HG02840 (cell line): Measurements from ENCODE around the gene CRTAP.
"Not testable (repeated sequence)": the region's sequence is repeated elsewhere in the genome, so short reads cannot be mapped to it uniquely, and the experiment has no call there.

ENCODE experiments used
- ATAC-seq: cut with Tn5 transposase; IDR thresholded peaks from one replicate; pipeline ENCODE4 v1.9.1; 2021; ENCODE audit warnings: mild to moderate bottlenecking, moderate library complexity, moderate number of reproducible peaks; ENCODE audit not compliant: unreplicated experiment, low FRiP score

The CRTAP gene

GRCh38 chr3:33137691-33138090, 23.9 kb downstream of the CRTAP start:
- ATAC-seq: no peak

DNA sequence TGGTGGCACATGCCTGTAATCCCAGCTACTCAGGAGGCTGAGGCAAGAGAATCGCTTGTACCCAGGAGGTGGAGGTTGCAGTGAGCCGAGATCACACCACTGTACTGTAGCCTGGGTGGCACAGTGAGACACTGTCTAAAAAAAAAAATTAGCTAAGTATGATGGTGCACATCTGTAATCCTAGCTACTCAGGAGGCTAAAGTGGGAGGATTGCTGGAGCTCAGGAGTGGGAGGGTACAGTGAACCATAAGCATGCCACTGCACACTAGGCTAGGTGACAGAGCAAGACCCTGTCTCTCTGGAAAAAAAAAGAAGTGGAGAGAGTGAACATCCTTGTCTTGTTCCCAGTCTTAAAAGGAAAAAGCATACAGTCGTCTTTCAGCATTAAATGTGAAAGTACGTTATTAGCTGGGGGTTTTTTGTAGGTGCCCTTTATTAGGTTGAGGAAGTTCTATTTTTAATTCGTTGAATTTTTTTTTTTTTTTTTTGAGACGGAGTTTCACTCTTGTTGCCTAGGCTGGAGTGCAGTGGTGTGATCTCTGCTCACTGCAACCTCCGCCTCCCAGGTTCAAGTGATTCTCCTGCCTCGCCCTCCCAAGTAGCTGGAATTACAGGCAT, 25.3 kb downstream of the CRTAP start:
- not testable (repeated sequence) for ATAC-seq

DNA sequence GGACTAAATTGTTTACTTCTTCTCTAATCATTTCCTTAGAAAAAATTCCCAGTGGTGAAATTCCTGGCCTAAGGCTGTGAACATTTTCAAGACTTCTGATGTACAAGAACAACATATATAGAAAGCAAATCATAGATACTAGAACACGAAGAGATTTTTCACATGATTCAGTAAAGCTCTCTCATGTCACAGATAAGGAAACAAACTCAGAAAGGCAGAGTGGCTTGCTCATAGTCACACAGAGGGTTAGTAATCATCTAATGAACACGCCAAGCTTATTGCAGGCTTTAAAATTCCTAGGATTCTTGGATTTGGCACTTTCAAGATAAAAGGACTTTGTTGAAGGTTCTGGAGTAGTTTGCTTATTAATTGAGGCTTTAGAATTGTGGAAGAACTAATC, 26.2 kb downstream of the CRTAP start:
- ATAC-seq: no peak

- ATAC-seq: no peak
These were observed 27.2 kb downstream of the CRTAP start for GRCh38 chr3:33141006-33141405.

GRCh38 chr3:33144433-33144832, 30.6 kb downstream of the CRTAP start:
- no peak for ATAC-seq

DNA sequence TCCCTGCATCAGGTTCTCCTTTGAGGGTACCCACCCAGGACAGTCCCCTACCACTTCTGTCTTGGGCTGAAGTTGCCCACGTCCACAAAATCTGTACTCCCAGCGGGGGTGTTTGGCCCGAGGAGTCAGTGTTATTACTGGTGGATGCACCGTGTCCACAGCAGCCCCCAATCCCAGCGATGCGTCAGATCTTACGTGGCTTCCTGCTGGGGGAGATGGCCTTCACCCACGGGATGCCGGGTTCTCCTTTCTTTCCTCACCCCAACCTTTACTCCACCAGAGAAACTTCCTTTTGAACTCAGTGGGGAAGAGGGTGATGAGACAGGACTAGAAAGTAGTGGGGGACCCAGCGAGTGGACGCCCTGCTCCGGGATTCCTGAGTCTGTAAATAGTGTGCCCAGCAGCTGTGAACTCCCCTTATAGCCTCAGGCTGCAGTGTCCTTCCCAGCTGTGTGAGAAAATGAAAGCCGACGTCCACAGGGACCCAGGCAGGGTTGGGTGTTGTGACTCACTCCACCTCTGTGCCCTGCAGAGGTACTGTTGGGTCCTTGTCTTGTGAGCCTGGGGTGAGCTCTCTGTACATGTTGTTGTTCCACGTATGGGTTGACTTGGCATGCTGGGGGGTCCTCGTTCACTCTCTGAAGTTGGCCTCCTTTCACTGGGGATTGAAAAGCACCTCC, 31.5 kb downstream of the CRTAP start:
- no peak for ATAC-seq

DNA sequence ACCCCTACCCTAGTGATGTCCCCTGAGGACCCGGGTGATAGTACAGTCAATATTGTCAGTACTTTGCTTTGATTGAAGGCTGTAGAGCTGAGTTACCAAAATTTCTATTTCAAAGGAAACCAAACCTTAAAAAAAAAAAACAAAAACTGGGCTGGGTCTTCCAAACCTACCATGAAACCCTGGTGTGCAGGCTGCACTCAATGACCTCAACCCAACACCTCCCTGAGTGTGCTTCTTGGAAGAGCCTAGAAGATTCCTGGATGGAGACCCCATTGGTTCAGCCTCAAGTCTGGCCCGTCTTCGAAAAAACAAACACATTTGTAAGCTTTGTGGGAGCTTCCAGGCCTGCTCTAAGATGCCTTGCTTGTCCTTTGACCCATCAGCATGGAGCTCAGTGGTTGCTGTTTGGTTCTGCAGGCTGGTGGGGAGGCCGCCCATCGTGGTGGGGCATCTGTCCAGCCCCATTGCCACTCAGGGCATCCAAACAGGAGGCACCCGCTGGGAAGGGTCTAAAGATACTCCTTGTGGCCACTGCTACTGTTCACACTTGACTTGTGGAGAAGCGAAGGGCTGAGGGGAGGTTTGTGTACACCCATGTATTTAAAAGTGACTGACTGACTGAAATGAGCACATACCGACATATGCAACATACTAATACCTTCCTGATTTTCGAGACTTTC, 32.2 kb downstream of the CRTAP start:
- ATAC-seq: no peak

DNA sequence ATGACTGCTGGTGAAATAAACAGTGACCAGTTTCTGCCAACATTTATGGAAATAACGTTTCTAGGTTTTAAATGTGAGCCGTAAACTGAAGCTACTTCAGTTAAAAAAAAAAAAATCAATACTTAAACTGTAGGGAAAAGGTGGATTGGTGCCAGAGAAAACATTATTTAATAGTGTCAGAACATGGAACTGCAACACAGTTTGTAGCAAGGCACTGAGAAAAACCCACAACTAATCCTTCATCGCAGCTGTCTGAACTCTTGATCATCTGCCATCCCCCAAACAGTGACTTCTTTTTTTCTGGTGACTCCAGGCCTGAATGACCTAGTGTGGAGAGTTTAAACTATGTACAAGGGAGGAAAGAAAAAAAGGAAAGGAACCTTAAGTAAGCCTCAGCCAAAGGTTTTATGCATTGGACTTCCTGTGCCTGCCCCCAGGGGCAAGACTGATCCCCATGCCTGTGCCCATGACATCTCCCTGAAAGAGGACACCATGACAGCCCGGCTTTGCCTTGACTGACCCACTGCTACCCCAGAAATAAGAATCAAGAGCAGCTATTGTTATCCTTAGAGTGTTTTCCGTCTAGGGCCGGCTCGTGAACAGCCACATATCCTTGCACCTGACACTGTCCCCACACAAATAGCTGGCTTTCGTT, 33.1 kb downstream of the CRTAP start:
- no peak for ATAC-seq

DNA sequence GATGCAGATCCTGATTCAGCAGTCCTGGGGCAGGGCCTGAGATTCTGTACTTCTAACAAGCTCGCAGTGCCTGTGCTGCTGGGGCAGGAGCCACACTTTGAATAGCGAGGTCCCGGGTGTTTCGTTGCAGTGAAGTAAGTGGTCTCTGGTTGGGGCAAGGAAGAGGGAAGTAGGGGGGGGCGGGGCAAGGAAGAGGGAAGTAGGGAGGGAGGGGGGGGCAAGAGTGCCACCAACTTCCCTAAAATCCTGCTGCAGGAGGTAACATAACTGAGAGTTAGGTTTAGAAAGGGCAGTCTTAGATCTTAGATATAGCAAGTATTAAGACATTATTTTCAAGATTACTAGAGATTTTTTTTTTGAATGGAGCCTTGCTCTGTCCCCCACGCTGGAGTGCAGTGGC, 35.5 kb downstream of the CRTAP start:
- no peak for ATAC-seq

- no peak for ATAC-seq
These were observed 38.8 kb downstream of the CRTAP start for GRCh38 chr3:33152363-33153360.

- ATAC-seq: no peak
These were observed 40.0 kb downstream of the CRTAP start for GRCh38 chr3:33153782-33154181.

DNA sequence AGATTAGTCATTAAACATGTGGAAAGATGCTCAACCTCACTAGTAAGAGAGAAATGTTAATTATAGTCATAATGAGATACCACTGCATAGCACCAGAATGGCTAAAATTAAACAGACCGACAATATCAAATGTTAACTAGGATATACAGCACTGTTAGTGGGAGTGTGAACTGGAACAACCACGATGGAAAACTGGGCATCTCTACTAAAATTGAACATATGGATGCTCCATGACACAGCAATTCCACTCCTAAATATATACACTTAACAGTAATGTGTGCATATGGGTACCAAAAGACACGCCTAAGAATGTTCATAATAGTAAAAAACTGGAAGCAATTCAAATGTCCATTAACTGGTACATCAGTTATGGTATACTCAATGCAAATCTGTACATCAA, 41.5 kb downstream of the CRTAP start:
- no peak for ATAC-seq

GRCh38 chr3:33159234-33159633, 45.4 kb downstream of the CRTAP start:
- no peak for ATAC-seq

- ATAC-seq: no peak
These were observed 46.2 kb downstream of the CRTAP start for GRCh38 chr3:33159981-33160380.

DNA sequence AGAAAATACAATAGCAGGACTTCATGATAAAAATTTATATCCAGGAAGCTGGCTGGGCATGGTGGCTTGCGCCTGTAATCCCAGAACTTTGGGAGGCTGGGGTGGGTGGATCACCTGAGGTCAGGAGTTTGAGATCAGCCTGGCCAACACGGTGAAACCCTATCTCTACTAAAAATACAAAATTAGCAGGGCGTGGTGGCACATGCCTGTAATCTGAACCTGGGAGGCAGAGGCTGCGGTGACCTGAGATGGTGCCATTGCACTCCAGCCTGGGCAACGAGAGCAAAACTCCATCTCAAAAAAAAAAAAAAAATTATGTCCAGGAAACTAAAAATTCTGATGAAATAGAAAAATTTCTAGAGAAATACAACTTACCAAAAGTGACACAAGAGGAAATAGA, 48.8 kb downstream of the CRTAP start:
- ATAC-seq: not testable (repeated sequence)

DNA sequence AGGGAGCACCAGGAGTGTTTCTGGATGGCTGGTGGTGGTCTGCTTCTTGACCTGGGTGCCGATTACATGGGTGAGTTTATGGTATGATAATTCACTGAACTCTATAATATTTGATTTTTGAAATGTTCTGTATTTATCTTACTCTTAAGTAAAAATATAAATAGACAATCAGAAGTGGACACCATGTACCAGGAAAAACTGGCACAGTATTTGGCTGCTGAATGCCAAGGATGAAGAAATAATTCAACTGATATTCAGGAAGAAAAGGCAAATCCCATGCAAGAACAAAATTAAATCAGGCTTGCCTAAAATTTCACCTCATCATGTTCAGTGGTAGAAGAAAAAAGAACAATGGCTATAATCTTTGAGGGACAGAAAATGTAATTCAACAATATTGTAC, 51.6 kb downstream of the CRTAP start:
- no peak for ATAC-seq

GRCh38 chr3:33166095-33166494, 52.3 kb downstream of the CRTAP start:
- no peak for ATAC-seq

DNA sequence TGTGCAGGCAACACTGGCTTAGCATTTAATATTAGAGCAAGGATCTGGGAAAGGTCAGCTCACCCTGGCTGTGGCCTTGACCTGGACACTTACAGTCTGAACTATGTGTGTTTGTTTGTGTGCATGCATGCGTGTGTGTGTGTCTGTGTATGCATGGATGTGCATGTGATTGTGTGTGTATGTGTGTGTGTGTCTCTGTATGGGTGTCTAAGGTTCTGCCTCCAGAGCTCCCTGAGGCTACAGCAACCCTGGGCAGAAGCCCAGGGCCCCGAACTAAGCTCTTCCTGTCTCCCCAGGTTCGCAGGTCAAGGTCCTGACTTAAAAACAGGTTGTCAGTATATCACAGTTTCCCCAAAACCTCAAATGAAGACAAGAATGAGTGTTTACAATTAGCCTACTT, 53.5 kb downstream of the CRTAP start:
- ATAC-seq: no peak

GRCh38 chr3:33167716-33168336, 54.0 kb downstream of the CRTAP start:
- no peak for ATAC-seq

DNA sequence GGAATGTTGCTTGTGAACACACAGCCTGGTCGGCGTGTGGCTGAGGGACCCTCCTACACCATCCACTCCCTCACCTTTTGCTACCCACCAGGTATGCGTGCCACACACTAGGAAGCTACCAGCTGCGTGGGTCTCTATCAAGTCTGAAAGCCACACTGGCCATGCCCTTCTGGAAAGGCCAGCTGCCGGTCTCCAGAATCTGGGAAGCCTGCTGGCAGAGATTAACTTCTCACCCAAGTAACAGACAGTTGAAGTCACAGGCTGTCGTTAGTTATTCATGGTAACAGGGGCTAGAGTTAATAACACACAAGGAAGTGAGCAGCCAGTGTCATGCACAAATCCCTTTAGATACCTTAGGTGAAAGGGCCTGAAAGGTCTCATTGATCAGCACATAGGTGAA, 56.7 kb downstream of the CRTAP start:
- ATAC-seq: no peak
